ENCODE measurements around the gene EYS.

GRCh38 chr6:63935732-63936131 is 1771.3 kb downstream of the EYS start:
- TF ChIP-seq REST (IDR thresholded peaks at IDR 0.05; ENCODE audit: insufficient read depth in 1 of 2, low read depth in 2 of 2, low read length in 2 of 2) (no peak), TAF1 (IDR thresholded peaks at IDR 0.05; ENCODE audit: borderline replicate concordance, insufficient read depth, low read length) (no peak)
